ENCODE measurements around the gene CCDC186. TPM values are rescaled to one million over a fixed set of nuclear protein-coding genes. Genes with fewer than 3 reads are reported as not detected.

CCDC186 gene
- total RNA-seq, 1 donor from 2014 or later: 22.9 TPM

DNA sequence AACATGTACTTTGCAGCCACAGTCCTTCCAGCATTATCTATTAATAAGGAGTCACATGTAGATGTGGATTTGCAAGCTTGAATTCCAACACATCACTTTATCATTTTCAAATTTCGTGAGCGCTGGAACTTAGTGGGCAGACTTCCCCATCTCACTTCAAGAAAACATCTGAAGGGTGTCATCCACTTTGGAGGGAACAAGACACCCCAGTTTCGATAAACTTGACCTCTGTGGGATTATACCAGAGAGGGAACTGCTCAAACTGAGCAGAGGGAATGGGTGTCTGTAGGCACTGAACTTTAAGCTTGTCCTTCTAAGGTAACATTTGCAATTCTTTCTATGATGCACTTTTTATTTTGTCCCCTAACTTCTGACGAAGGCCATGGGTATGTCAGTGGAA lies 102.8 kb downstream of the CCDC186 start:
- Histone ChIP-seq H3K4me3 (no peak overlapping the region), H3K9ac (no peak overlapping the region), H3K4me2 (no peak overlapping the region), H3K27ac (no peak overlapping the region), H3K79me2 (ENCODE audit: low read depth) (no peaks in the 10 kb centered on the region), H3F3A (ENCODE audit: low read depth) (no peaks in the 10 kb centered on the region), H4K20me1 (ENCODE audit: low read depth) (no peaks in the 10 kb centered on the region), H2AFZ (replicated peaks) (no peak overlapping the region), H3K36me3 (no peaks in the 10 kb centered on the region), H3K4me1 (peaks cover 7% of the 10 kb centered on the region), H3K27me3 (no peaks in the 10 kb centered on the region), H3K9me3 (ENCODE audit: low read depth) (no peaks in the 10 kb centered on the region)
- Mint-ChIP-seq H3K4me3 (no peak overlapping the region), H3K4me1 (peaks cover 16% of the 10 kb centered on the region), H3K27ac (no peak overlapping the region), H3K36me3 (no peaks in the 10 kb centered on the region), H3K27me3 (ENCODE audit: insufficient read depth, low read depth) (peaks cover 6% of the 10 kb centered on the region), H3K9me3 (no peaks in the 10 kb centered on the region)
- TF ChIP-seq EZH2 (IDR thresholded peaks at IDR 0.05) (no peak), EZH2phosphoT487 (IDR thresholded peaks at IDR 0.05) (no peak)
- TF ChIP-seq, protein P1, sequence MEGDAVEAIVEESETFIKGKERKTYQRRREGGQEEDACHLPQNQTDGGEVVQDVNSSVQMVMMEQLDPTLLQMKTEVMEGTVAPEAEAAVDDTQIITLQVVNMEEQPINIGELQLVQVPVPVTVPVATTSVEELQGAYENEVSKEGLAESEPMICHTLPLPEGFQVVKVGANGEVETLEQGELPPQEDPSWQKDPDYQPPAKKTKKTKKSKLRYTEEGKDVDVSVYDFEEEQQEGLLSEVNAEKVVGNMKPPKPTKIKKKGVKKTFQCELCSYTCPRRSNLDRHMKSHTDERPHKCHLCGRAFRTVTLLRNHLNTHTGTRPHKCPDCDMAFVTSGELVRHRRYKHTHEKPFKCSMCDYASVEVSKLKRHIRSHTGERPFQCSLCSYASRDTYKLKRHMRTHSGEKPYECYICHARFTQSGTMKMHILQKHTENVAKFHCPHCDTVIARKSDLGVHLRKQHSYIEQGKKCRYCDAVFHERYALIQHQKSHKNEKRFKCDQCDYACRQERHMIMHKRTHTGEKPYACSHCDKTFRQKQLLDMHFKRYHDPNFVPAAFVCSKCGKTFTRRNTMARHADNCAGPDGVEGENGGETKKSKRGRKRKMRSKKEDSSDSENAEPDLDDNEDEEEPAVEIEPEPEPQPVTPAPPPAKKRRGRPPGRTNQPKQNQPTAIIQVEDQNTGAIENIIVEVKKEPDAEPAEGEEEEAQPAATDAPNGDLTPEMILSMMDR (IDR thresholded peaks at IDR 0.05): no peak
- DNase-seq (ENCODE audit: low spot score): no peak

MicroRNA genes within 50 kb of the gene (microRNA counts, 767-probe panel; counts per million panel counts)
- microRNA hsa-miR-2110: 460 counts per million, percentile 90 among the panel's probes with 10 or more counts

Small RNA genes lying within 50 kb of the gene (small RNA-seq; reads per million reads assigned to genes)
- gene RF02277: not detected
- not detected for gene RNU6-709P

Other genes starting within 250 kb of the CCDC186 start
- gene ADRB1, start 130.3 kb downstream of the CCDC186 start, total RNA-seq (ENCODE audit: low replicate concordance): 0.09 TPM in 1 of 2 replicates, not detected in the other
- gene TDRD1, start 5.2 kb upstream of the CCDC186 start, total RNA-seq (ENCODE audit: low replicate concordance): 0.04 TPM in 1 of 2 replicates, not detected in the other
- 0.09 TPM in 1 of 2 replicates, not detected in the other for gene VWA2, start 65.1 kb upstream of the CCDC186 start, total RNA-seq (ENCODE audit: low replicate concordance)
- gene AFAP1L2, start 230.3 kb upstream of the CCDC186 start, total RNA-seq (ENCODE audit: low replicate concordance): 4.8 and 6.9 TPM in 2 replicates